Glomerular visceral epithelial cell (primary cell): Measurements from ENCODE around the gene NPR2.

ENCODE experiments used
- DNase-seq: peaks from one replicate; pipeline ENCODE4 v3.0.0-alpha.2; 2016; ENCODE audit errors: extremely low spot score

The NPR2 gene

GRCh38 chr9:35832814-35833213, 41.4 kb downstream of the NPR2 start:
- DNase-seq: no peak

GRCh38 chr9:35834260-35835215, 43.1 kb downstream of the NPR2 start:
- no peak for DNase-seq

GRCh38 chr9:35835216-35835632, 43.8 kb downstream of the NPR2 start:
- DNase-seq: no peak

- DNase-seq: no peak
Measured at GRCh38 chr9:35835766-35836165, 44.4 kb downstream of the NPR2 start.

- no peak for DNase-seq
Measured at GRCh38 chr9:35836595-35836994, 45.2 kb downstream of the NPR2 start.

GRCh38 chr9:35839926-35840325, 48.5 kb downstream of the NPR2 start:
- DNase-seq: no peak

- DNase-seq: no peak
Measured at GRCh38 chr9:35840881-35841644, 49.7 kb downstream of the NPR2 start.

- DNase-seq: no peak
Measured at GRCh38 chr9:35841645-35841900, 50.2 kb downstream of the NPR2 start.

- DNase-seq: no peak
Measured at GRCh38 chr9:35842020-35842745, 50.8 kb downstream of the NPR2 start.

GRCh38 chr9:35842795-35843194, 51.4 kb downstream of the NPR2 start:
- no peak for DNase-seq

GRCh38 chr9:35844628-35845270, 53.4 kb downstream of the NPR2 start:
- DNase-seq: peak; percentile 84

- no peak for DNase-seq
Measured at GRCh38 chr9:35845824-35846771, 54.7 kb downstream of the NPR2 start.

GRCh38 chr9:35847792-35848572, 56.6 kb downstream of the NPR2 start:
- DNase-seq: peak; percentile 63

GRCh38 chr9:35852267-35852815, 61.0 kb downstream of the NPR2 start:
- DNase-seq: no peak

- no peak for DNase-seq
Measured at GRCh38 chr9:35852876-35853865, 61.8 kb downstream of the NPR2 start.

- no peak for DNase-seq
Measured at GRCh38 chr9:35854091-35854762, 62.8 kb downstream of the NPR2 start.

GRCh38 chr9:35856206-35856605, 64.8 kb downstream of the NPR2 start:
- DNase-seq: no peak

GRCh38 chr9:35856882-35857281, 65.5 kb downstream of the NPR2 start:
- DNase-seq: no peak
